HL-60 (cell line): ENCODE data around the gene MPO.

Experiments
- DNase-seq, 2 experiments: peaks; one replicate each; pipeline ENCODE4 v3.0.0-alpha.2; 2010 to 2020; ENCODE audit warnings: low read depth in 1 of 2, low spot score in 1 of 2
- H3K27ac ChIP-seq: fragments of 250-450 bp; sonication (Bioruptor Pico); replicated peaks from 2 replicates; pipeline ENCODE4 v1.5.1; 2020; ENCODE audit warnings: mild to moderate bottlenecking, moderate library complexity
- H3K27me3 ChIP-seq: fragments of 250-450 bp; sonication (Bioruptor Pico); 2 replicates; pipeline ENCODE4 v1.5.1; 2021; ENCODE audit warnings: mild to moderate bottlenecking, moderate library complexity; ENCODE audit not compliant: insufficient read depth, poor library complexity, severe bottlenecking
- H3K4me3 ChIP-seq: replicated peaks from 2 replicates; pipeline ENCODE4 v1.5.1; 2011; ENCODE audit warnings: mild to moderate bottlenecking, control low read depth, low read length; ENCODE audit not compliant: insufficient read depth
- GABPA ChIP-seq: IDR thresholded peaks from 2 replicates; pipeline ENCODE4 v1.6.1; 2012; ENCODE audit warnings: low read depth
- POLR2AphosphoS5 ChIP-seq: IDR thresholded peaks from 2 replicates; pipeline ENCODE4 v1.6.1; 2012; ENCODE audit warnings: low read depth
- SPI1 ChIP-seq: IDR thresholded peaks from 2 replicates; pipeline ENCODE4 v1.6.1; 2012; ENCODE audit warnings: low read depth, mild to moderate bottlenecking, borderline replicate concordance
- TF ChIP-seq, protein P1 (sequence below): IDR thresholded peaks from one replicate; pipeline ENCODE4 v1.5.1; 2011; ENCODE audit warnings: low read length, control low read depth, inconsistent platforms; ENCODE audit not compliant: insufficient read depth
- TF ChIP-seq, protein P2 (sequence below): IDR thresholded peaks from 2 replicates; pipeline ENCODE4 v1.6.1; 2012; ENCODE audit warnings: low read depth; ENCODE audit not compliant: insufficient replicate concordance

The MPO gene

DNA sequence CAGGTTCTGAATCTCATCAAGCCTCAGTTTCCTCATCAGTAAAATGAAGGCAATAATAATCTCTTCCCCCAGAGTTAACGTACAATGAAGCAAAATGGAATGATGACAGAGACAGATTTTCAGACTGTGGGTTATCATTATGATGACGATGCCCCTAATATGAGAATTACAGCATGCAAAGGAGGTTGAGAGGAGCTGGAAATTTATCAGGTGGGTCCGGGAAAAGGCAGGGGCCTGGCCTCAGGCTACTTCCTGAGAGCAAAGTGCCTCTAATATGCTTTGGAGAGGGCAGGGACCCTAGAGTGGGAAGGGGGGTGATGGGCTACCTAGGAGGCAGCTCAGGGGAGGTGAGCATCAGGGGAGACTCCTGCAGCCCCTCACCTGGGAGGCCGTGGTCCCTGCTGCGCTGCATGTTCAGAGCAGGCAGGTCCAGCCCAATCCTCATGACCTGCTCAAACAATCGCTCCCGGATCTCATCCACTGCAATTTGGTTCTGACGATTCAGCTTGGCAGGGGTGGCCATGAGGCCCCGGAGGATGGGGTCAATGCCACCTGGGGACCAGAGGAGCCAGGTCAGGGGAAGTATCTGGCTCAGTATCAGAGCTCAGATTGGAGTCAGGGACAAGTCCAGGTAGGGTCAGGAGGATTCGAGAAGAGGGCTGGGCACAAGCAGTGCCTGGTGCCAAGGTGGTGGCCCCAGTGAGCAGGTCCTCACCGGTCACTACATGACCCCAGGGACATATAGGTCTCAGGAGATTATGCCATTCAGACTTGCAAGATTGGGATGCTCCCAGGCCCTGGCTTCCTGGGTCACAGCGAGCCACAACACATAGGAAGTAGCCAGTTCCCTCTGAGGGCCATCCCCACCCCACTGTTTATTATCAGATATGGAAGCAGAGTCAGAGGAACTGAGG is 8.1 kb downstream of the MPO start:
- peak overlapping the region; percentile 22 for H3K4me3 ChIP-seq
- DNase-seq: peak in 1 of 2 experiments; percentile 34
- no peaks in the 10 kb centered on the region for H3K27me3 ChIP-seq
- TF ChIP-seq, protein P1, sequence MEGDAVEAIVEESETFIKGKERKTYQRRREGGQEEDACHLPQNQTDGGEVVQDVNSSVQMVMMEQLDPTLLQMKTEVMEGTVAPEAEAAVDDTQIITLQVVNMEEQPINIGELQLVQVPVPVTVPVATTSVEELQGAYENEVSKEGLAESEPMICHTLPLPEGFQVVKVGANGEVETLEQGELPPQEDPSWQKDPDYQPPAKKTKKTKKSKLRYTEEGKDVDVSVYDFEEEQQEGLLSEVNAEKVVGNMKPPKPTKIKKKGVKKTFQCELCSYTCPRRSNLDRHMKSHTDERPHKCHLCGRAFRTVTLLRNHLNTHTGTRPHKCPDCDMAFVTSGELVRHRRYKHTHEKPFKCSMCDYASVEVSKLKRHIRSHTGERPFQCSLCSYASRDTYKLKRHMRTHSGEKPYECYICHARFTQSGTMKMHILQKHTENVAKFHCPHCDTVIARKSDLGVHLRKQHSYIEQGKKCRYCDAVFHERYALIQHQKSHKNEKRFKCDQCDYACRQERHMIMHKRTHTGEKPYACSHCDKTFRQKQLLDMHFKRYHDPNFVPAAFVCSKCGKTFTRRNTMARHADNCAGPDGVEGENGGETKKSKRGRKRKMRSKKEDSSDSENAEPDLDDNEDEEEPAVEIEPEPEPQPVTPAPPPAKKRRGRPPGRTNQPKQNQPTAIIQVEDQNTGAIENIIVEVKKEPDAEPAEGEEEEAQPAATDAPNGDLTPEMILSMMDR: no peak
- no peak; the same call in 1 of the 2 replicates for TF ChIP-seq POLR2AphosphoS5
- TF ChIP-seq GABPA: no peak
- no peak for TF ChIP-seq SPI1
- TF ChIP-seq, protein P2, sequence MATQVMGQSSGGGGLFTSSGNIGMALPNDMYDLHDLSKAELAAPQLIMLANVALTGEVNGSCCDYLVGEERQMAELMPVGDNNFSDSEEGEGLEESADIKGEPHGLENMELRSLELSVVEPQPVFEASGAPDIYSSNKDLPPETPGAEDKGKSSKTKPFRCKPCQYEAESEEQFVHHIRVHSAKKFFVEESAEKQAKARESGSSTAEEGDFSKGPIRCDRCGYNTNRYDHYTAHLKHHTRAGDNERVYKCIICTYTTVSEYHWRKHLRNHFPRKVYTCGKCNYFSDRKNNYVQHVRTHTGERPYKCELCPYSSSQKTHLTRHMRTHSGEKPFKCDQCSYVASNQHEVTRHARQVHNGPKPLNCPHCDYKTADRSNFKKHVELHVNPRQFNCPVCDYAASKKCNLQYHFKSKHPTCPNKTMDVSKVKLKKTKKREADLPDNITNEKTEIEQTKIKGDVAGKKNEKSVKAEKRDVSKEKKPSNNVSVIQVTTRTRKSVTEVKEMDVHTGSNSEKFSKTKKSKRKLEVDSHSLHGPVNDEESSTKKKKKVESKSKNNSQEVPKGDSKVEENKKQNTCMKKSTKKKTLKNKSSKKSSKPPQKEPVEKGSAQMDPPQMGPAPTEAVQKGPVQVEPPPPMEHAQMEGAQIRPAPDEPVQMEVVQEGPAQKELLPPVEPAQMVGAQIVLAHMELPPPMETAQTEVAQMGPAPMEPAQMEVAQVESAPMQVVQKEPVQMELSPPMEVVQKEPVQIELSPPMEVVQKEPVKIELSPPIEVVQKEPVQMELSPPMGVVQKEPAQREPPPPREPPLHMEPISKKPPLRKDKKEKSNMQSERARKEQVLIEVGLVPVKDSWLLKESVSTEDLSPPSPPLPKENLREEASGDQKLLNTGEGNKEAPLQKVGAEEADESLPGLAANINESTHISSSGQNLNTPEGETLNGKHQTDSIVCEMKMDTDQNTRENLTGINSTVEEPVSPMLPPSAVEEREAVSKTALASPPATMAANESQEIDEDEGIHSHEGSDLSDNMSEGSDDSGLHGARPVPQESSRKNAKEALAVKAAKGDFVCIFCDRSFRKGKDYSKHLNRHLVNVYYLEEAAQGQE: no peak
- peak overlapping the region; percentile 99 for H3K27ac ChIP-seq

DNA sequence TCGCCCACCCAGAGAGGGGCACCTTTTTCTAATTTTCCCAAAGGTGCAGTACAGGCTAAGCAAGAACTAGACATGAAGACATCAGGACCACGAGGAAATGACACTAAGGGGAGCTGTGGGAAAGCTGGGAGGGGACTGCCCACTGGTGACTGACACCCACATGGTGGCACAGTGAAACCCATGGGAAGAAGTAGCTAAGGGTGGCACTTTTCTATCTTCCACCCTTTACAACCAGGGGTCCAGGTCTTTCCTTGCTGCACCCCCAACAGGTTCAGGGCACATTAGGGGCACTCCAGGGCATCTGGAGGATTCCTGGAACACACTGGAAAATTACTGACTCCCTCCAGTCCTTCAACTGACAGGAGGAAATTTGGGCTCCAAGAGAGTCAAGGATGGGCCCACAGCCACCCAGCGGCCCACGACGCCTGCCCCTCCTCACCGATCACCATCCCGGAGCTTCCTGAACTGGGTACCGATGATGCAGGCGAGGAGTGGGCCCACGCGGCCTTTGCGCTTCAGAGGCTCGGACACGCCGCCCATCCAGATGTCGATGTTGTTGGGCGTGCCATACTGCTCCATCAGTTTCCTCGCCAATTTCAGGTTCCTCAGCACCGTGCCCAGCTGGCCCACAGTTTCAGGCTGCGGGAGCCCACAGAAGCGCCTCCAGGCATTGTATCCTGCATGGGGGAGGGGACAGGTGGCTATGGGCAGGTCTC is 9.4 kb downstream of the MPO start:
- peak overlapping the region; percentile 99 for H3K27ac ChIP-seq
- TF ChIP-seq GABPA: no peak
- TF ChIP-seq, protein P1: no peak
- TF ChIP-seq, protein P2: no peak
- TF ChIP-seq POLR2AphosphoS5: peak; percentile 96
- TF ChIP-seq SPI1: no peak
- no peak for DNase-seq
- no peaks in the 10 kb centered on the region for H3K27me3 ChIP-seq
- peak overlapping the region; percentile 17 for H3K4me3 ChIP-seq

DNA sequence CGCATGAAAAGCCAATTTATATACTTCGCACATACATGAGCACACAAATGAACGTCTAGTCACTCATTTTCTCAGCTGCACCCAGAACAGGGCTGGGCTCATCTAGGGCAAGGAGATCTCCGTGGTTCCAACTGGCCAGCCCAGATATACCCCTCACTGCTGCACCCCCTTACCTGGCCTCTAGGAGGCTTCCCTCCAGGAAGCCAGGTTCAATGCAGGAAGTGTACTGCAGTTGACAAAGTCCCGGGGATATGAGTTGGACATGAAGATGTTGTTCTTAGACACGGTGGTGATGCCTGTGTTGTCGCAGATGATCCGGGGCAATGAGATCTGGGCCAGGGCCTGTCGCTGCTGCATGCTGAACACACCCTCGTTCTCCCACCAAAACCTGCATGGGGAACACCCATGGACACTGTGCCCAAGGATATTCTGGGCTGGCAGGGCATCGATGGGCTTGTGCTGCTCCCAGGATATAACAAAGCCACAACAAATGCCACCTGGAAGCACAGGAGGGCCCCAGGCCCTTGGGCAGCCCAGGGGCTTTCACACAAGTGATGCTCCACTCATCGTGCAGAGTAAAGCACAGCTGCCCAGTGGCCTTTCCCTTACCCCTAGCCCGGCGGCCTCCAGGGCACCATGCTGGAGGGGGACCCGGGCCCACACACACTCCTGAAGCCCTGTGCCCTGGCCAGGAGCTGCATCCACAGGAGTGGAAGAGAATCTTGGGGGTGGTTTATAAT is 10.1 kb downstream of the MPO start:
- TF ChIP-seq, protein P1: peak; percentile 11
- TF ChIP-seq, protein P2: no peak
- TF ChIP-seq GABPA: peak; percentile 51; the same call in 1 of the 2 replicates
- peak; percentile 84 for TF ChIP-seq POLR2AphosphoS5
- no peak for TF ChIP-seq SPI1
- Histone ChIP-seq H3K27me3 (no peaks in the 10 kb centered on the region), H3K27ac (peak overlapping the region; percentile 99), H3K4me3 (peak overlapping the region; percentile 10)
- DNase-seq: peak in 1 of 2 experiments; percentile 33
